IPS-NIHi7 (cell line): ENCODE results near the gene POLR2C.
A peak's percentile ranks its signal among the peaks of the same experiment; 100 is the strongest.

Source experiments
- DNase-seq: peaks from one replicate; pipeline ENCODE4 v3.0.0; 2012; ENCODE audit warnings: mixed read lengths; ENCODE audit errors: extremely low spot score

The POLR2C gene

GRCh38 chr16:57447186-57447962 lies 15.1 kb upstream of the POLR2C start, which contains the start of the genes CIAPIN1 and COQ9:
Gene CIAPIN1, minus strand, starts transcription at chr16:57447385. Its CDS starts 6,457 bp downstream, at chr16:57440928.
Gene COQ9, plus strand, starts transcription at chr16:57447479. Its CDS starts 27 bp downstream, at chr16:57447506.
- peak; percentile 97 for DNase-seq

- DNase-seq = no peak
Measured at GRCh38 chr16:57452021-57452420, 10.5 kb upstream of the POLR2C start.

GRCh38 chr16:57462978-57463362 lies 491 bp downstream of the POLR2C start:
- DNase-seq = no peak

GRCh38 chr16:57464523-57464922 lies 2.0 kb downstream of the POLR2C start:
- DNase-seq = no peak

GRCh38 chr16:57468346-57468745 lies 5.9 kb downstream of the POLR2C start:
- DNase-seq = no peak

GRCh38 chr16:57469046-57469445 lies 6.6 kb downstream of the POLR2C start:
- no peak for DNase-seq

GRCh38 chr16:57469917-57470470 lies 7.5 kb downstream of the POLR2C start:
- DNase-seq = no peak

- no peak for DNase-seq
Measured at GRCh38 chr16:57470711-57471110, 8.2 kb downstream of the POLR2C start.

- DNase-seq = no peak
Measured at GRCh38 chr16:57471209-57471608, 8.7 kb downstream of the POLR2C start.

GRCh38 chr16:57471852-57472664 lies 9.6 kb downstream of the POLR2C start:
- DNase-seq = peak; percentile 66

GRCh38 chr16:57472665-57473060 lies 10.2 kb downstream of the POLR2C start:
- peak; percentile 38 for DNase-seq

- DNase-seq = no peak
Measured at GRCh38 chr16:57473176-57473840, 10.8 kb downstream of the POLR2C start.

GRCh38 chr16:57473906-57474305 lies 11.4 kb downstream of the POLR2C start:
- no peak for DNase-seq

- no peak for DNase-seq
Measured at GRCh38 chr16:57474671-57475661, 12.5 kb downstream of the POLR2C start.

GRCh38 chr16:57475711-57476339 lies 13.3 kb downstream of the POLR2C start:
- peak; percentile 88 for DNase-seq

GRCh38 chr16:57476546-57477410 lies 14.3 kb downstream of the POLR2C start:
- no peak for DNase-seq

- no peak for DNase-seq
Measured at GRCh38 chr16:57477531-57478202, 15.2 kb downstream of the POLR2C start.

- DNase-seq = no peak
Measured at GRCh38 chr16:57478396-57479204, 16.1 kb downstream of the POLR2C start.
